Measurements from ENCODE around the gene SHMT2.

GRCh38 chr12:57280211-57281062 lies 50.9 kb downstream of the SHMT2 start:
- TF ChIP-seq EP300 (IDR thresholded peaks at IDR 0.05) (no peak), CTCF (IDR thresholded peaks at IDR 0.05) (no peak), POLR2A (IDR thresholded peaks at IDR 0.05) (no peak), POLR2AphosphoS5 (IDR thresholded peaks at IDR 0.05) (no peak)
